Activated CD8-positive, alpha-beta memory T cell treated with anti-CD3 and anti-CD28 coated beads, Interleukin-2, amount 50 U/mL, for 1 hour (primary cell): ENCODE measurements around the gene ENC1.

Source experiments
- DNase-seq: peaks from one replicate; pipeline ENCODE4 v3.0.0-alpha.2; 2020; ENCODE audit errors: extremely low read depth

ENC1 gene

GRCh38 chr5:74657165-74657564 is 16.6 kb upstream of the ENC1 start:
- DNase-seq, result no peak

GRCh38 chr5:74655716-74656115 is 15.2 kb upstream of the ENC1 start:
- DNase-seq, result no peak

- DNase-seq, result no peak
These were observed 14.7 kb upstream of the ENC1 start for GRCh38 chr5:74655206-74655605.

- no peak for DNase-seq
These were observed 13.5 kb upstream of the ENC1 start for GRCh38 chr5:74653991-74654390.

GRCh38 chr5:74652576-74652975 is 12.0 kb upstream of the ENC1 start:
- no peak for DNase-seq

- no peak for DNase-seq
These were observed 11.2 kb upstream of the ENC1 start for GRCh38 chr5:74651710-74652109.

GRCh38 chr5:74649421-74649973 is 9.0 kb upstream of the ENC1 start:
- no peak for DNase-seq

GRCh38 chr5:74648835-74649293 is 8.3 kb upstream of the ENC1 start:
- no peak for DNase-seq

GRCh38 chr5:74647096-74647495 is 6.6 kb upstream of the ENC1 start:
- no peak for DNase-seq

- no peak for DNase-seq
These were observed 2.6 kb upstream of the ENC1 start for GRCh38 chr5:74643111-74643562.

- no peak for DNase-seq
These were observed 2.0 kb upstream of the ENC1 start for GRCh38 chr5:74642543-74642863.

- no peak for DNase-seq
These were observed 1.4 kb upstream of the ENC1 start for GRCh38 chr5:74641735-74642542.

GRCh38 chr5:74640954-74641734 is 616 bp upstream of the ENC1 start:
- DNase-seq, result no peak

- no peak for DNase-seq
These were observed 600 bp downstream of the ENC1 start for GRCh38 chr5:74639807-74640449.

GRCh38 chr5:74638970-74639806 is 1.3 kb downstream of the ENC1 start:
- no peak for DNase-seq

- DNase-seq, result no peak
These were observed 2.0 kb downstream of the ENC1 start for GRCh38 chr5:74638544-74638969.

- DNase-seq, result no peak
These were observed 4.0 kb downstream of the ENC1 start for GRCh38 chr5:74636552-74636951.

- no peak for DNase-seq
These were observed 4.4 kb downstream of the ENC1 start for GRCh38 chr5:74636149-74636548.

GRCh38 chr5:74634611-74635286 is 5.8 kb downstream of the ENC1 start:
- DNase-seq, result no peak

- DNase-seq, result no peak
These were observed 6.8 kb downstream of the ENC1 start for GRCh38 chr5:74633695-74634094.

- DNase-seq, result no peak
These were observed 7.6 kb downstream of the ENC1 start for GRCh38 chr5:74632947-74633356.
